Endometrial microvascular endothelial cells (primary cell): ENCODE results near the gene ZNF74. TPM values are rescaled to one million over a fixed set of nuclear protein-coding genes. Genes with fewer than 3 reads are reported as not detected.
"Not testable (repeated sequence)": the region's sequence is repeated elsewhere in the genome, so short reads cannot be mapped to it uniquely, and the experiment has no call there.

Experiments used
- in situ Hi-C: cut with HindIII; loops from 2 replicates; pipeline ENCODE4 v1.10.0; 2017; ENCODE audit warnings: low sequenced_read_pairs, low pct_unique_long_range_greater_than_20kb; ENCODE audit errors: inconsistent ontology term
- total RNA-seq: library from RNA; depleted of rRNA; stranded (reverse); fragments of >200 nt; gene quantifications from one replicate; pipeline ENCODE4 v1.2.3, GENCODE V29; 2015; ENCODE audit errors: inconsistent ontology term

The ZNF74 gene
- total RNA-seq, 1 donor from 2014 or later = 41.5 TPM

DNA sequence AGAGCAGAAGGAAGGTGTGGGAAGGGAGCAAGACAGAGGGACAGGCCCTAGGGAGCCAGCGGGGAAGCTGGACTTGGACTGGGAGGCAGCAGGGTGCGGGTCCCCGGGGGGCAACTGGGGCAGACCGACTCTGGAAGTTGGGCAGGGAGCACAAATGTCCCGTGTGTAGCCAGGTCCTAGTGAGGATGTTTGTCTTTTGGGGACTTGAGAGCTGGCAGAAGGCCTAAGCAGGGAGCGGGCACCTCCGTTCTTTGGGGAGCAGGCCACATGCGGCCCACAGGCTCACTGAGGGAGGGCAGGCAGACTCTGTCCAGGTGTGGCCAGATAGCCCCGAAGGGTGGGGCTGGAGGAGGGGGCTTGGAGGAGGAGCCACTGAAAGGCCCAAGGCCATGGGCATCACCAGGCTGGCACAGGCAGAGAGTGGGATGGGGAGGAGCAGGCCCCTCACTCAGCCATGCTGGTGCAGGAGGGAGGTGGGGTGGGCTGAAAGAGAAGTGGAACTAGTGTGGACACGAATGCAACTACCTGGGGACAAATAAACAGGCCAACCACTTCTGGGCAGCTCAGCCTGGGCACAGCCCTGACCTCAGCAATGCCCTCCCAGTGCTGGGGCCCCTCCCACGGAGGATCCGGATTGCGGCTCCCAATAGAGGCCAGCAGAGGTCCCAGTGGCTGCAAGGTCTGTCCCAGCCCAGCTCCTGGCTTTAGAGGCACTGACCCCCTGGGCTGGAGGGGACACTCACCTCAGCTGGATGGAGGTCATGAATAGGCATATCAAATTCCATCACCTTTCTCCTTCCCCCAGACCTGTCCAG is 44.9 kb downstream of the ZNF74 start:
- in situ Hi-C loops = no loop called here

DNA sequence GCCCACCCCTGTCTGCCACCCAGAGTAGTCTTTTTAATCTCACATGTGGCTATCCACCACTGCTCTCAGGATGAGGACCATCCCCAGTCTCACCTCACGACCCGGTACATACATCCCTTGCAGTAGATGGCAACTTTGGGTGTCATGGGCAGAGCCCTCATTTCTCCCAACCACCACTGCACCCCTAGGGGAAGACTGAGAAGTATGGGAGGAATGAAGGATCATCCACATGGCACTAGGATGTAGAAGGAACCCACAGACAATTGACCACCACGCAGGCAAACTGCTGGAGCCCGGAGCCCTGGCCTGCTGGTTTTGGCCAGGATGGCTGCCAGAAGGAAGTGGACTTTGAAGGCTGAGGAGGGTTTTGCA is 45.6 kb downstream of the ZNF74 start:
- in situ Hi-C loops = no loop called here

DNA sequence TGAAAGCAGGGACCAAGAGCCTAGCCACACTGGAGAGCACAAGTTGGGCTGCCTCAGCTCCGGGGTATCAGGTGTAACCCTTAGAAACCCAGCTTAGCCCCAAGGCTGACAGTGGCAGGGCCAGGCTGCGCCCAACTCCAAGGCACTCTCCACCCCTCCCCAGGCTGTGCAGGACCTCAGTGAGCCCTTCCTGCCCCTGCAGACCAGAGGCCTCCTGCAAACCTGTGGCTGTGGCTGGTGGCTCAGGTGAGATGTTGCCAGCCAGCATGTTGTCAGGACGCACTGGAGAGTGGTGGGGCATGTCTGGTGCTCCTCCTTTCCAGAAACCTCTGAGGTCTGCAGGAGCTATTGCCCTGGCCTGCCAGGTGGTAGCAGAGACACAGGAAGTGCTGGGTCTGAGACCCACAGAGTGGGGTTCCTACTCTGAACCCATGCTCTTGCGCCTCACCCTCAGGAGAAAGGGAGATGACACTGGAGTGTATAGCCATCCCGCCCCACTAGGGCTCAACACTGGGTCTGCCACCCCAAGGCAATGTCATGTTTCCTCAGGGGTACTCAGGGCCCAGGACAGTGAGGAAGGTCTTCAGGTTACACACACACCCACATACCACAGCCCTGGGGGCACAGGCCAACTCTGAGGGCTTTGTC is 46.1 kb downstream of the ZNF74 start:
- in situ Hi-C loops = no loop called here

DNA sequence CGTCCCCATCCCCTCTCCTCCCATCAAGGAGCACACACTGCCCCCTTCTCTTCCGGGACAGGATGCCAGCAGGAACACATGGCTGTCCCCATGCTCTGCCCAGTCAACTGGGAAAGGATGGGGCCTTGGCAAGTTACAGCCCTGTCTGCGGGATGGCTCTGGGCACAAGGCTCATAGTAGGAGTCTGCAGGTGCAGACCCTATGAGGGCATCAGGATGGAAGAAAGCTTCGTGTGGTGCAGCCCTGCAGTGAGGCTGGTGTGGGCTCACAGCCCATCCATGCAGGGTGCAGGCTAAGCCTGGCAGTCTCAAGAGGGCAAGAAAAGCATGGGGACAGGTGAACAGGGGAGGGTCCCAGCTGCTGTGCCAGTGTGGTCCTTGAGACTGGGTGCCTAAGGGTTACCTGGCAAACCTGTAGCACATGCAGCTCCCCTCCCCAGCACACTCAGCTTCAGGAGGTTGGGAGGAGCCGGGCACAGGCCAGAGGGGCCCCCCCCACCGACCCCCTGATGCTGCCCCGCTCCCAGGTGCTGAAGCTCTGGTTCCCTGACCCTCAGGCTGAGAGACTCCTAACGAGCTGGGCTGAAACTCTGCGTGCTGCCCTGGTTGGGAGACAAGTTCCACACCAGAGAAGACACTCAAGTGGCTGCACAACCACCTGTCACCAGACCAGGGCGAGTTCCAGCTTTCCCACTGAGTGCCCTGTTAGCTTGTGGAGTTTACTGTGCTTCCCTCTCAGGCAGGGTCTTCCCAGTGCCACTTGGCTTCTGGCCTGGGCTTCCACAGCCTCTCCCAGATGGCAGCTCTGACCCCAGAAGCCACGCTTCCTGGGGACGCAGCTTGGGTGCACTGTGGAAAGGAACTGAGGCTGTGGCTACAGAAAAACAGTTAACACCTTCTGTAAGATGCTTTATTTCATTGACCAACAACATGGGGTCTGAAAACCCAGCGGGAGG is 47.0 kb downstream of the ZNF74 start:
- in situ Hi-C loops = no loop called here

DNA sequence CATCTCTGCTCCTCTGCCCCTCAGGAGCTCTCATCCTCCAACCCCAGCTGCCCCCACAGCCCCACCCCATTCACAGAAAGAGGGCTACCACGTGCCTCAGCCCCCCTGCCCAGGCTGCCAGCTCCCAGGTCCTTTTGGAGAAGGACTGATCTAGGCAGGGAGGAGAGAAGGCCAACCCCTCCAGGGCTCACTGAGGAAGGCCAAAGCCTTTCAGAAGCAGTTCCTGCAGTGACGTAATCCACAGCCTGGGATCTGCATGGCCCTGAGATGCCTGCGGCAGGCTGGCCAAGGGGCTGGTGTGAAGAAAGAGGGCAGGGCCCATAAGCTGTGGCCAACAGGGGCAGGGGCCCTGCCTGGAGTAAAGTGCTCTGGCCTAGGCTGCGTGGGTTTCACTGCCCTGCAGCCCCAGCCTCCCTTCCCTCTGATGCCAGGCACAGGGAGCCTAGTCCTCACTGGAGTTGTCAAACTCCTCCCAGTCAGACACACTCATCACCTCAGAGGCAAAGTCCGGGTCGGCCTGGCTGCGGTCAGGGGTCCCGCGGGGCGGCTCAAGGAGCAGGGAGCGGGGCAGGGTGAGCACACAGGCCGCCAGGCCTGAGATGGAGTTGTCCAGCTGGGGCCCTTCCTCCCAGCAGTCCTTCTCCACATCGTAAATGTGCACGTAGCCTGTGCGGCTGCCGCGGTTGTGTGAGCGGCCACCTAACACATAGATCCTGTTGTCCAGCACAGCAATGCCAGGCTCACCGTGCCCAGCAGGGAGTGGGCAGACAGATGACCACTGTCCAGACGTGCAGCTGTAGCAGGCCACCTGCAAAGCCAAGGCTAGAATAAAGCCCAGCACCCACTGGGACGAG is 47.9 kb downstream of the ZNF74 start:
- in situ Hi-C loops = no loop called here

DNA sequence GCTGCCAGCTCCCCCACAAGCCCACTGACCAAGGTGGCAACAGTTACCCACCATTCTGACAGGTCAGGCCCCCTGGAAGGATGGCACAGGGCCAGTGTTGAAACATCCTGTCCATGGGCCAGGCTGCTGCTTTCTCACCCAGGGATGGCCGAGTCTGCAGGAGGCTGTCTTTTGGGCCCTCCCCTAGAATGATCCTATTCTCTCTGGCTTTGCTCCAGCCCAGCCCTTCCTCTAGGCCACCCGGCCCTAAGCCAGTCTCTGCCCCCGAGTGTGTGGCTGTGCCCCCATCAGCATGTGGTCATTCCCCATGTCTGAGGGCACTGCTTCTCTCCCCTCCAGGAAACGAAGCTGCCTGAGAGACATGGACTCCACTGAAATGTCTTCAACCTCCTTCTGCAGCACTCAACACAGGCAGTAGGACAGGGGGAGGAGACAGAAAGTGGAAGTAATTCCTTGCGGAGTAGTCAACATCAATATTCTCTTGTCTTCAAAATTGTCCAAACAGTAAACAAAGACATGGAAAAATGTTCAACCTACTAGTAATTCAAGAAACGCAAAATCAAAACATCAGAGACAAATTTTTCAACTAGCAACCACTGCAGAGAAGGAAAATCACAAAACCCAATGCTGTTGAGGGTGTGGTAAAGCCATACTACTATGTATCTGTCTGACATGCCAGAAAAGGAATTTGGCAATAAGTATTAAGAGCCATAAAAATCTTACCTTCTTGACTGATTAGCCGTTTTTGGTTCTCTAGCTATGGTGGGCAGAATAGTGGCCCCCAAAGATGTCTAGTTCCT is 48.7 kb downstream of the ZNF74 start:
- in situ Hi-C loops = no loop called here

DNA sequence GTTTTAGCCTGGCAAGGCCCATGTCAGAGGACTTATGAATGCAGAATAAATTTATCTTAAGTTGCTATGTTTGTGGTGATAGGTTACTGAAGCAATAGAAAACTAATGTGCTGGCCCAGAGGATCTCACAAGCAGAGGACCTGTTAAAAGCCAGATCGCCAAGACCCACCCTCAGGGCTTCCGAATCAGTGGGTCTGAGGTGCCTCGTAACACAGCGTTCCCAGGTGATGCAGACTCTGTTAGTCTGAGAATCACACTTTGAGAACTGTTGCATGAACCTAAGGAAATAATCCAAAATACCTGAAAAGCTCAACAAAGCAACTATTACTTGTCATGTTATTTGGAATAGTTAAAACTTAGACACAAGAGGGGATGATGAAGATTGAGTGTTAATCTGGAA is 50.4 kb downstream of the ZNF74 start:
- in situ Hi-C loops = no loop called here

DNA sequence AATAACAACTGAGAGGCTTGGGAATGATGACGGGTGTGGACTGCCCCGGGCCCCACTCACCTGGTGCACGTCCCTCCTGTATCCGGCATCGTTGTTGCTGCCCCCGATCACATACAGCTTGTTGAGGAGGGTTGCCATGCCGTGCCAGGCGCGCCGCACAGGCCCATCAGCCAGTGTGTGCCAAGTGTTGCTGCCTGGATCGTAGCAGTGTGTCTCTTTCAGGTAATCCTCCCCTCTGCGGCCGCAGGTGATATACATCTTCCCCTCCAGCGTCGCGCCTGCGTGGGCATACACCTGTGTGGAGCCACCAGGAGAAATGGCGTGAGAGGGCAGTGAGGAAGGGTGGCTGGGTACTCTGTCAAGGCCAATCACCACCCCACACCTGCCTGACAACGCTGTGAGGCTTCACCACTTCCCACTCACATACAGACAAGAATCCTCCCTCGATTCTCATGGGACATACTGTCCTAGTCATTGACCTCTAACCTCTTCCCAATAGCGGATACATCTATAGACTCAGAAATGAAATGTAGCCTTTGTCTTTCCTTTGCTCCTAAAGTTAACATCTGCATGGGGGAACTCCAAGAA is 52.5 kb downstream of the ZNF74 start:
- in situ Hi-C loops = no loop called here

DNA sequence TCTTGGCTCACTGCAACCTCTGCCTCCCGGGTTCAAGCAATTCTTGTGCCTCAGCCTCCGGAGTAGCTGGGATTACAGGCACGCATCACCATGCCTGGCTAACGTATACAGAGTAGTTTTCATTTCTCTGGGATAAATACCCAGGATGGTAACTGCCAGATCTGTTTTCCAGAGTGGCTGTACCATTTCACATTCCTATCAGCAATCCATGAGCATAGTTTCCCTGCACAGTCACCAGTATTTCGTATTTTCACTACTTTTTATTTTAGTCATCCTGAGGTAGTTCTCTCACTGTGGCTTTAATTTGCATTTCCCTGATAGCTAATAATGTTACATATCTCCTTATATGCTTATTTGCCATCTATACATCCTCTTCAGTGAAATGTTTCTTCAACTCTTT is 54.7 kb downstream of the ZNF74 start:
- in situ Hi-C loops = no loop called here

DNA sequence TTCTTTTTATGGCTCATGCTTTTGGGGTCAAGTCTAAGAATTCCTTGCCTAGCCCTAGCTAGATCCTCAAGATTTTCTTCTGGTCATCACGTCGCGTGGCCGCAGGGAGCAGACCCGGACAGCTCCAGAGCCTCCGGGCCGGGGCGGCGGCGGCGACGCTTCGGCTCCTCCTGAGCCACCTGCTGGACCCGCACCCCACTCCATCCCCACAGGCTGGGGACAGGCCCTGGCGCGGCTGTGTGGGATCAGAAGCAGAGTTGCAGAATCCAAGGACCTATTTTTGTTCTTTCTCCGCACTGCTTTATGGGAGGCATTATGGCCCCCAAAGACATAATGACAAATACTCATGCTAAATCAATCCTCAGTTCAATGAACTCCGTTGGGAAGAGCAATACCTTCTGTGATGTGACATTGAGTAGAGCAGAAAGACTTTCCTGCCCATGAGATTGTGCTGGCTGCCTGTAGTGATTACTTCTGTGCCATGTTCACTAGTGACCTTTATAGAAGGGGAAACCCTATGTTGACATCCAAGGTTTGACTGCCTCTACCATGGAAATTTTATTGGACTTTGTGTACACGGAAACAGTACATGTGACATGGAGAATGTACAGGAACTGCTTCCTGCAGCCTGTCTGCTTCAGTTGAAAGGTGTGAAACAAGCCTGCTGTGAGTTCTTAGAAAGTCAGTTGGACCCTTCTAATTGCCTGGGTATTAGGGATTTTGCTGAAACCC is 56.0 kb downstream of the ZNF74 start:
- in situ Hi-C loops = no loop called here

DNA sequence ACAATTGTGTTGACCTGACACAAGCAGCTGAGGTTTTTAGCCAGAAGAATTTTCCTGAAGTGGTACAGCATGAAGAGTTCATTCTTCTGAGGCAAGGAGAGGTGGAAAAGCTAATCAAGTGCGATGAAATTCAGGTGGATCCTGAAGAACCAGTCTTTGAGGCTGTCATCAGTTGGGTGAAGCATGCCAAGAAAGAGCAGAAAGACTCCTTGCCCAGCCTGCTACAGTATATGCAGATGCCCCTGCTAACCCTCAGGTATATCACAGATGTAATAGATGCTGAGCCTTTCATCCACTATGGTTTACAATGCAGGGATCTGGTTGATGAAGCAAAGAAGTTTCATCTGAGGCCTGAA is 56.6 kb downstream of the ZNF74 start:
- in situ Hi-C loops = no loop called here

DNA sequence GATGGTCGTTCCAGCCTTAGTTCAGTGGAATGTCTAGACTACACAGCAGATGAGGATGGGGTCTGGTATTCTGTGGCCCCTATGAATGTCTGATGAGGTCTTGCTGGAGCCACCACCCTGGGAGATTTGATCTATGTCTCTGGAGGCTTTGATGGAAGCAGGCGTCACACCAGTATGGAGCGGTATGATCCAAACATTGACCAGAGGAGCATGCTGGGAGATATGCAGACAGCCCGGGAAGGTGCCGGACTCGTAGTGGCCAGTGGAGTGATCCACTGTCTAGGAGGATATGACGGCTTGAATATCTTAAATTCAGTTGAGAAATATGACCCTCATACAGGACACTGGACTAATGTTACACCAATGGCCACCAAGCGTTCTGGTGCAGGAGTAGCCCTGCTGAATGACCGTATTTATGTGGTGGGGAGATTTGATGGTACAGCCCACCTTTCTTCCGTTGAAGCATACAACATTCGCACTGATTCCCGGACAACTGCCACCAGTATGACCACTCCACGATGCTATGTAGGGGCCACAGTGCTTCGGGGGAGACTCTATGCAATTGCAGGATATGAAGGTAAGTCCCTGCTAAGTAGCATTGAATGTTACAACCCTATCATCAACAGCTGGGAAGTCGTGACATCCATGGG is 57.3 kb downstream of the ZNF74 start:
- in situ Hi-C loops = not testable (repeated sequence)

DNA sequence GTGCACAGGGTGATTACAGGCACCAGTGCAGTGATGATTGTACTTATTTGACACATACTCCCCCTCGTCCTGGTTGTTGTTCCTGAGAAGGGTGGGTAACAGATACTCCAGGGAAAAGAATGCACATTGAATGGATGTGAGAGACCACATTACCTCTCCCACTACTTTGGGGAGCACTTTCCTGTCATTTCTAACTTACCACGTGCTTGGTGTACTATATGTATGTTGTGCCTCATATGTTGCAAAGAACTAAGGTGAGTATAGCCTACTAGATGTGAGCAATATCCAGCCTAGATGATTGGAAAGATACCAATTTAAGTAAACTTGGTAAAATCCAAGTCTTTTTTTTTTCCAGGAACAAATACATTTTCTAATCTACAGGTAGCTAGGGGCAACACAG is 58.0 kb downstream of the ZNF74 start:
- in situ Hi-C loops = no loop called here

DNA sequence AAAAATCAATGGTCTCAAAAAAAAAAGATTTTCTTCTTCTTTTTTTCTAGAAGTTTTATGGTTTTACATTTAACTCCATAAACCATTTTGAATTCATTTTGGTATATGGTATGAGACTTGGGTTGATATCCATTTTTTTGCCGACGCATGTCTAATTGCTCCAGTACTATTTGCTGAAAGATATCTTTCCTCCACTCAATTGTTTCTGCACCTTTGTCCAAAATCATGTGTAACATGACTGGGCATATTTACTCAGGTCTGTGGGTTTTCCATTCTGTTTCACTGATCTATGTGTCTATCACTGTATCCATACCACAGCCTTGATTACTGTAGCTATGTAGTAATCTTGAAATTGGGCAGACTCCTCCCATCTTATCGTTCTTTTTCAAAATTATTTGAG is 59.3 kb downstream of the ZNF74 start:
- in situ Hi-C loops = no loop called here

DNA sequence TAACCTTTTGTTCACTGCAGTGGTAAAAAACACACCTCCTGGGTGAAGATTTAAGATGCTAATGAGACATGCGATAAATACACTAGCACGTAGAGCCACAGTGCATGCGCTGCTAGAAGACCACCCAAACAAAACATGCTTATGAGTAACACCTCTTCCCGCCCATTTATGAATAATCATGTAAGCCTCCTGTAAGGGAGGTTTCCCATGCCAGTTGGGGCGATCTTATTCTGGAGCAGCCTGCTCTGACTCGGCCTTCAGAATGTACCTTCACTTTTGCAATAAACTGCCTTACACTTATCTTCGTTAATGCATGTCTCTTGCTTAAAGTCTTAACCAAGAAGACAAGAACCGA is 61.7 kb downstream of the ZNF74 start:
- in situ Hi-C loops = no loop called here

DNA sequence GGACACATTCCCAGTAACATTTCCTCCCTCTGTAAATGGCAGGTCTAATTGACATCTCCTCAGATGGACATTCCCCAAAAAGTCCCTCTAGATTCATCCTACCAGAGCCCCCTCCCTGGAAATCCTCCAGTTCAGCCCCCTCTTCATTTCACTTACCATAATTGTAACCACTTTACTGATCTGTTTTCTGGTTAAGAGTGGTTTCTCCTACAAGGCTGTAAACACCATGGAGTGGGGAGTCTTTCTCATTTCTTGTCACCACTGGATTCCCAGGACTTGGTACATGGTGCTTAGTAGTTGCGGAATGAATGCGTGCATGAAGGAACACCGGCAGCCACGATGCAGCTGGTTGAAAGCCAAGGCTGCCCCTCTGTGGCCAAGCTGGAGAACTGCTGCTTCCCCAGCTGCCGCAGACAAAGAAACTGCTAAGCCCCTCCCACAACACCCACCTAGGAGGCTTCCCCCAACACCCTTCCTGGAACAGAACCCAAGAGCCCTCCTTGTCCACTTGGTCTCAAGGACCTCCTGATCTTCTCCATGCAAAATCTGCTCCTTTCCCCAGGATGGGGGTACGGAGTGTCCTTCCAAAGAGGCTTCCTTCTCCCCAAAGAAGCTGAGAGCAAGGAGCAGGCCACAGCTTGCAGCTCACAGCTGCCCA is 62.2 kb downstream of the ZNF74 start:
- in situ Hi-C loops = no loop called here
